A204.1 (cell line): Measurements from ENCODE around the gene ARID3A.
"Not testable (repeated sequence)": the region's sequence is repeated elsewhere in the genome, so short reads cannot be mapped to it uniquely, and the experiment has no call there.

Experiments used
- FAIRE-seq: peaks from 2 replicates; lab custom pipeline; 2012; peaks lifted over from hg19 to GRCh38; lab: Jason Lieb, UNC

ARID3A gene

DNA sequence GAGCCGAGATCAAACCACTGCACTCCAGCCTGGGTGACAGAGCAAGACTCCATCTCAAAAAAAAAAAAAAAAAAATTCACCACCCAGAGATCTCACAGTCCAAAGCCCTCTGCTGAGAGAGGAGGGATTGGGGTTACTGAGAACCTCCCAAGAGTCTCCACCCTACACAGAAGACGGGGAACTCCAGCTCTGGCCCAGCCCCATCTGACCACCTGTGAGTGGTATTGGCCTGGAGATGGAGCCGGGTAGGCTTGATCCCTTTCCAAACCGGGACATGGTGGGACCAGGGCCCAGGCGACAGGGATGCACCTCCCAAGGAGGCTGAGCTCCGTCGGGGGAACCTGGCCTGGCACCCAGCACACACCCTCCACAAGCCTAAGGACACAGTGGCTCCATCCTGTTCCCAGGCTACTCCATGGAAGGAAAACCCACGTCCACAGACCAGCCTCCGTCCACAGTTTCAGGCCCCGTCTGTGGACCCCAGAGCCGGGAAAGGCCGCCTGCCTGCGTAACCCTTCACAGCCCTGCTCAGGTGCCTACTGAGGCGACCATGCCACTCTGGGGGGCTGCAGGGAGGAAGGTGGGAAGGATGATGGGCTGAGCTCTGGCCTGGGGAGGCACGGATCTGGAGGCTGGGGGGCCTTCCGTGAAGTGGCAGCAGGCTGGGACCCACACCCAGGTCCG is 93.2 kb downstream of the ARID3A start:
- no peak for FAIRE-seq

- FAIRE-seq = no peak
Measured at GRCh38 chr19:1019616-1019961, 93.8 kb downstream of the ARID3A start.

DNA sequence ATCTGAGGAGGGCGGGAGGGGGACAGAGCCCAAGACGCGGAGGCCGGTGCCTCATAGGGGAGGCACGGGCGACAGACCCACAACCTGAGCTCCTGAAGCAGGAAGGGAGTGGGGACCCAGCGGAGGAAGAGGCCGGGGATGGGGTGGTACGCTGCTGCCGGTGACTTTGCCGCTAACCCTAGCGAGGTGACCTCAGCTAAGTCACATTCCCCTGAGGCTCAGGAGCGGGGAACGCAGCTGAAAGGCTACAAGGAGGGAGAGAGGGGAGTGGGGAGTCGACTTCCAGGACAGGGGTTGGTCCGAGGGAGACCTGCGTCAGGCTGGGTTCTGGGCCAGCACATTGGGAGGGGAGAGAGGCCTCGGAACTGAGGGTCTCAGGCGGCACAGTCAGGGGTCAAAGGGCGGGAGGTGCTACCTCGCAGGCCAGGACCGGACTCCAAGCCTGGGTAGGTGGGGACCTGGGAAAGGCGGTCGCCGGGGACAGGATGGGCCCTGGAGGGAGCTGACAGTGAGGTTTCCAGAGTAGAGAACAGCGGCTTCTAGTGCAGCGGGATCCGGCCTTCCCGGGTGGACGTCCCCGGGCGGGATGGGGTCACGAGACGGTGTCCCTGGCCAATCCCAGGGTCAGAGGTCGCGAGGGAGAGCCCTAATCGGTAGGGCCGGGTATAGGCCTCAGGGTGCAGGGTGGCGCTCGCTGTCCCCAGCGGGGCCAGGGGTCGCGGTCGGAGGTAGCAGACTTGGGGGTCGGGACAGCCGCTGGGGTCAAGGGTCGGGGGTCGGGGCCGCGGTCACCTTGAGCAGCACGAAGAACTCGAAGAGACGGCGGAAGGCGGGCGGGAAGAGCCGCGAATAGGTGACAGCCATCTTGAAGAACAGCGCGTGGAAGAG is 94.4 kb downstream of the ARID3A start:
- no peak for FAIRE-seq

DNA sequence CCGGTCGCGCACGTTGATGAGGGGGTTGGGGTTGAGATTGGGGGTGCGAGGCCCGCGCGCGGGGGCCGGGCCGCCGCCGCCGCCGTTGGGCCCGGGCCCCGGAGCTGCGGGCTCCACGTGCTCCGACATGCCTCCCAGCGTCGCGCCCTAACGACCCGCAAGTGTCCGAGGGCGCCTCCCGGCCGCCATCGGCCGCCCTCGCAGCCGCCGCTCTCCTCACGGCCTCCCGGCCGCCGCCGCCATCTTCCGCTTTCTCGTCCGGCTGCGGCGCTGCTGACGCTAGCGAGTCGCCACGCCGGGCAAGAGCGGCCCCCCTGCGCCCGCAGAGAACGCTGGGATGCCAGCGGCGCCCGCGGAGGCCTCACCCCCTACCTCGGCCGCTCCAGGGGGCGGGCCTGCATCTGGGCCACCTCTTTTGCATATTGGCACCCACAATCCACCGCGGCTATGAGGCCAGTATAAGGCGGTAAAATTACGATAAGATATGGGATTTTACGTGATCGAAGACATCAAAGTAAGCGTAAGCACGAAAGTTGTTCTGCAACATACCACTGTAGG is 95.1 kb downstream of the ARID3A start, which contains the start of gene TMEM259:
TMEM259 (minus strand) TSS at position 256 of the 558 bp plus-strand sequence; CDS start at position 129, 127 bp downstream.
- FAIRE-seq = no peak

- FAIRE-seq = not testable (repeated sequence)
Measured at GRCh38 chr19:1023883-1024188, 98.0 kb downstream of the ARID3A start.

DNA sequence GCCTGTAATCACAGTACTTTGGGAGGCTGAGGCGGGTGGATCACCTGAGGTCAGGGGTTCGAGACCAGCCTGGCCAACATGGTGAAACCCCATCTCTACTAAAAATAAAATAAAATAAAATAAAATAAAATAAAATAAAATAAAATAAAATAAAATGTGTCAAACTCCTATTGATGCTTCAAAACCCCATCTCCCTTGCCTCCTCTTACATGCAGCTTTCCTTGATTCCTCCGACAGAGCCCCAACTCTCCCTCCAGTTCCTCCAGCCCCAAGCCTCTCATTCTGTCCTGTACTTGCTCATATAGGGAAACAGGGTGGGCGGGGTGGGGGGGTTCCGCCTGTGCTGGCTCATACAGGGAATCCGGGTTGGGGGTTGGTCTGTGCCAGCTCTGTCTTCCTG is 99.2 kb downstream of the ARID3A start:
- not testable (repeated sequence) for FAIRE-seq
